GM19463 (cell line): ENCODE measurements around the gene KCTD7.
"Not testable (repeated sequence)": the region's sequence is repeated elsewhere in the genome, so short reads cannot be mapped to it uniquely, and the experiment has no call there.

Source experiments
- ATAC-seq: cut with Tn5 transposase; IDR thresholded peaks from one replicate; pipeline ENCODE4 v1.9.1; 2021; ENCODE audit warnings: mild to moderate bottlenecking, moderate library complexity; ENCODE audit not compliant: unreplicated experiment

Gene KCTD7

DNA sequence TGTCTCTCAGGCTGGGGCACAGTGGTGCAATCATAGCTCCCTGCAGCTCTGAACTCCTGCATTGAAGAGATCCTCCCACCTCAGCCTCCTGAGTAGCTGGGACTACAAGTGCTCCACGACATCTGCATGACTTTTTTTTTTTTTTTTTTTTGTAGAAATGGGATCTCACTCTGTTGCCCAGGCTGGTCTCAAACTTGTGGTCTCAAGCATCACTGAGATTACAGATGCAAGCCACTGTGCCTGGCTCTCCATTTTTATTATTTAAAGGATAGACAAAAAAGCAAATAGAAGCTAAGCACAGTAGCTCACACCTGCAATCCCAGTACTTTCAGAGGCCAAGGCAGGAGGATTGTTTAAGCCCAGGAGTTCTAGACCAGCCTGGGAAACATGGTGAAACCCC lies 13.0 kb upstream of the KCTD7 start:
- ATAC-seq = no peak

DNA sequence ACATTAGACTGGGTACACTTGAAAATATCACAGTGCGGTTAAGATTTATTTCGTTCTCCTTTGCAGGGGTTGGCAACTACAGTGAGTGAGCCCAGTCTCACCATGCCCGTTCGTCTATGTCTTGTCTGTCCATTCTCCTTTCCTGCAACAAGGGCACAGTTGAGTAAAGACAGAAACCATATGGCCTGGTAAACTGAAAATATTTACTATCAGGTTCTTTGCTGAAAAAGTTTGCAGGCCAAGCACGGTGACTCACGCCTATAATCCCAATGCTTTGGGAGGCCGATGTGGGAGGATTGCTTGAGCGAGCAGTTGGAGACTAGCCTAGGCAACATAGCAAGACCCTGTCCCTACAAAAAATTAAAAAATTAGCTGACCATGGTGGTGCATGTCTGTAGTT lies 11.4 kb upstream of the KCTD7 start:
- no peak for ATAC-seq

DNA sequence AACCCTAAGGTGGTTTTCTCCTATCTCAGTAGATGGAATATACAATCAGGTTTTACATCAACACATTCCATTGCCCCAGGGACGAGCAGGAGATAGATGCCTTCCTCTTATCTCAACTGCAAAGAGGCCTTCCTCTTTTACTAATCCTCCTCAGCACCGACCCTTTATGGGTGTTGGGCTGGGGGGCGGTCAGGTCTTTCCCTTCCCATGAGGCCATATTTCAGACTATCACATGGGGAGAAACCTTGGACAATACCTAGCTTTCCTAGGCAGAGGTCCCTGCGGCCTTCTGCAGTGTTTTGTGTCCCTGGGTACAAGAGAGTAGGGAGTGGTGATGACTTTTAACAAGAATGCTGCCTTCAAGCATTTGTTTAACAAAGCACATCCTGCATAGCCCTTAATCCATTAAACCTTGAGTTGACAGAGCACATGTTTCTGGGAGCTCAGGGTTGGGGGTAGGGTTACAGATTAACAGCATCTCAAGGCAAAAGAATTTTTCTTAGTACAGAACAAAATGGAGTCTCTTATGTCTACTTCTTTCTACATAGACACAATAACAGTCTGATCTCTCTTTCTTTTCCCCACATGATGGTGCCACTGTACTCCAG lies 9.2 kb upstream of the KCTD7 start:
- ATAC-seq = not testable (repeated sequence)

DNA sequence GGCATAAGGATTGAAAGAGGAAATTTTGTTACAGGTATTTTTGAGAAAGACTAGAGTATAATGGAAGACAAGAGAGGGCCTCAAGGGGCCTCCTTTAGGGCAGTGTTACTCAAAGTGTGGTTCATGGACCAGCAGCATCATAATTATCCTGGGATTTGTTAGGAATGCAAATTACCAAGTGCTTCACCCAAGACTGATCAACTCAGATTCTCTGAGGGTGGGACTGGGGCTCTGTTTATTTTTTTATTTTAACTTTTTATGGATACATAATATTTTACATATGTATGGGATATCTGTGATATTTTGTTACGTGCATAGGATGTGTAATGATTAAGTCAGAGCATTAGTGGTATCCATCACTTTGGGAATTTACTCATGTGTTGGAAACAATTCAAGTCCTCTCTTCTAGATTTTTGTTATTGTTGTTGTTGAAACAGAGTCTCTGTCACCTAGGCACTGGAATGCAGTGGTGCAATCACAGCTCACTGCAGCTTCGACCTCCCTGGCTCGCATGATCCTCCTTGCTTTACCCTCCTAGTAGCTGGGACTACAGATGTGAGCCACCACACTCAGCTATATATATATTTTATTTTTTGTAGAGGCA lies 2.2 kb upstream of the KCTD7 start:
- no peak for ATAC-seq

DNA sequence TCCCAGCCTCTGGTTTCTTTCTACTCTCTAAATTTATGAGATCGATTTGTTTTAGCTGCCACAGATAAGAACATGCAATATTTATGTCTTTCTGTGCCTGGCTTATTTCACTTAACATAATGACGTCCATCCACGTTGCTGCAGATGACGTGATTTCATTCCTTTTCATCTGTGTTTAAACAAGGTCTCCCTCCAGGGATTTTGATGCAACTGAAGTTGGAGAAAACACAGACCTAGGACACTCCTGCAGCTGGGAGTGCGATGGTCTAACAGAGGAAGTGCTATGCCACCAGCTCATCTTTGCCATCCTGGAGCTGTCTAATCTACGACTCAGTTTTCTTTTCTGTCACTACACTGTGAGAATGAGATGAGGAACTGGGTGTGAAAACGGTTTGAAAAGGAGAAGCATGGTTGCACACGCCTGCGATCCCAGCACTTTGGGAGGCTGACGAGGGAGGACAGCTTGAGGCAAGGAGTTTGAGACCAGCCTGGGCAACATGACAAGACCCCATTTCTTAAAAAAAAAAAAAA lies 1.5 kb upstream of the KCTD7 start:
- no peak for ATAC-seq

DNA sequence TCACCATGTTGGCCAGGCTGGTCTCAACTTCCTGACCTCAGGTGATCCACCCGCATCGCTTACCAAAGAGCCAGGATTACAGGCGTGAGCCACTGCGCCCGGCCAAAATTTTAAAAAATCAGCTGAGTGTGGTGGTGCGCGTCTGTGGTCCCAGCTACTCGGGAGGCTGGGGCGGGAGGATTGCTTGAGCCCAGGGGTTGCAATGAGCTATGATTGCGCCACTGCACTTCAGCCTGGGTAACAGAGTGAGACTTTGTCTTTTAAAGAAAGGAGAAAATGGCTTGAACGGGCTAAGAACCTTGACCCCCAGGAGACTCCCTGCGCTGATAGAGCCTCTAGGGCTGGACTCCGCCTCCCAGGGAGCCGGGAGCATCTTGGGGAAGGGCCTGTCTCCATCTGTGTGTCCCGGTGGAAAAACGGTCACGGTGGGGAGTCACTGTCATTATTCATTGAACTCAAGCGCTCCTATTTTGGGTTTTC lies 760 bp upstream of the KCTD7 start:
- ATAC-seq = peak; percentile 0

DNA sequence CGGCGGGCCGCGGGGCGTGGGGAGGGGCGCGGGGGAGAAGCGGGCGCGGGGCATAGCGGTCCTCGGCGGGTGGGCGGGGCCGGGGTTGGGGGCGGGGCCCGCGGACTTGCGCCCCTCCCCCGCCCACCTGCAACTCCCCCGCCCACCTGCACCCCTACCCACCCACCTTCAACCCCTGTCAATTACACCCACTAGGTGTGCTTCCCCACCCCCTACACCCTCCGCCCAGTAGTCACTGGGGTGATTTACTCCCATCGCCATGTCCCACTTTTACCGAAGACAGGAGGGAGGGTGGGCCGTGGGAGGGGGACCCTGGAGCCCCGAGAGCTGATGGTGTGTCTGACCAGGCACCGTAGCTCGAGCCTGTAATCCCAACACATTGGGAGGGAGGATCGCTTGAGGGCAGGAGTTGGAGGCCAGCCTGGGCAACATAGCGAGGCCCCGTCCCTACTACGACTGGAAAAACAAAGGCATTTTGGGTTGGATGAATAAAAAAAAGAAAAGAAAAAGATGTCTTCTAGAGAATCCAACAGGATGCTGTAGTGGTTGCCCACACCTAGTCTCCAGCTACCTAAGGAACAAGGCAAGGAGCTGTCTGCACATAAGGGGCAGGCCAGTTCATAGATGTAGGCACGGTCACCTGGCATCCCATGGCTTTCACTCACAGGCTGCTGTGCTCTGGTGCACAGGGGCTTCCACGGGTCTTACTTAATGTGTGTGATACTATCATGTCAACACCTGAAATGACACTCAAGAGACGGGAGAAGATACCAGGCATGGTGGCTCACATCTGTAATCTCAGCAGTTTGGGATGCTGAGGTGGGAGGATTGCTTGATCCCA lies 761 bp downstream of the KCTD7 start:
- peak; percentile 6 for ATAC-seq

DNA sequence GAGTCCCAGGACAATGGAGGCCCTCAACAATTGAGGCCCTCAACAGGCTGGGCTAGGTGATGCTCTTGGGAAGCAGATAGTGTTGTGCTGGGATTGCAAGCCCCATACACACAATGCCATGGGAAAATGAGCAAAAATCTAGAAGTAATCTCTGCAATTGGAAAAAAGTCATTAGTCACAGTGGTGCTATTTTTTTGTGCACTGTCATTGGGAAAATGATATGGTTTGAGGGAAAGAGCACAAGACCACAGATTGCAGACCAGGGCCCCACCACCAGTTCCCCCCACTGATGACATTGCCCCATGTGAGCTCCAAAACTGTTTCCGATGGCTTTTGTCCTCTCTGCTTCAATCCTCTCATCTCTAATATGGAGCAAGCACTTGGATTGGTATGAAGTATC lies 1.9 kb downstream of the KCTD7 start:
- ATAC-seq = no peak

DNA sequence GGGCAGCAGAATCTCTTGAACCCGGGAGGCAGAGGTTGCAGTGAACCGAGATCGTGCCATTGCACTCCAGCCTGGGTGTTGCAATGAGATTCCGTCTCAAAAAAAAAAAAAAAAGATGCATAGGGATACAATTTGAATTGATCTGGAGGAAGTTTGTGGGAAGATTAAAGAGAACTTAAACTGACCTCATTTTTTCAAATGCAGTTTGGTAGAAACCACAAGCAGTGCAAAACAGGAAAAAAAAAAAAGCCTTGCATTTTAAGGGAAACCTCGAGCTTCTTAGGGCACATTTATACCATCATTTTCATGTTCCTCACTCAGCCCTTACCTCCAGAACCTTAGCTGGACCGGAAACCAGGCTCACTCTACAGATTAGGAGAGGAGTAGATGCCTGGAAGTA lies 2.8 kb downstream of the KCTD7 start:
- no peak for ATAC-seq

DNA sequence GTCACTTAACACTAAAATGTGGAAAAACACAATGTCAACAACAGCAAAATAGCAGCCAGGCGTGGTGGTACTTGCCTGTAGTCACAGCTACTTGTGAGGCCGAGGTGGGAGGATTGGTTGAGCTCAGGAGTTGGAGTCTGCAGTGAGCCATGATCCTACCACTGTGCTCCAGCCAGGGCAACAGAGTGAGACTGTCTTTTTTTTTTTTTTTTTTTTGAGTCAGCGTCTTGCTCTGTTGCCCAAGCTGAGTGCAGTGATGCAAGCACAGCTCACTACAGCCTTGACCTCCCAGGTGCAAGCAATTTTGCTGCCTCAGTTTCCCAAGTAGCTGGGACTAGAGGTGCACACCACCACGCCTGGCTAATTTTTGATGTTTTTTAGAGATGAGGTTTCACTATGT lies 6.1 kb downstream of the KCTD7 start:
- ATAC-seq = no peak

DNA sequence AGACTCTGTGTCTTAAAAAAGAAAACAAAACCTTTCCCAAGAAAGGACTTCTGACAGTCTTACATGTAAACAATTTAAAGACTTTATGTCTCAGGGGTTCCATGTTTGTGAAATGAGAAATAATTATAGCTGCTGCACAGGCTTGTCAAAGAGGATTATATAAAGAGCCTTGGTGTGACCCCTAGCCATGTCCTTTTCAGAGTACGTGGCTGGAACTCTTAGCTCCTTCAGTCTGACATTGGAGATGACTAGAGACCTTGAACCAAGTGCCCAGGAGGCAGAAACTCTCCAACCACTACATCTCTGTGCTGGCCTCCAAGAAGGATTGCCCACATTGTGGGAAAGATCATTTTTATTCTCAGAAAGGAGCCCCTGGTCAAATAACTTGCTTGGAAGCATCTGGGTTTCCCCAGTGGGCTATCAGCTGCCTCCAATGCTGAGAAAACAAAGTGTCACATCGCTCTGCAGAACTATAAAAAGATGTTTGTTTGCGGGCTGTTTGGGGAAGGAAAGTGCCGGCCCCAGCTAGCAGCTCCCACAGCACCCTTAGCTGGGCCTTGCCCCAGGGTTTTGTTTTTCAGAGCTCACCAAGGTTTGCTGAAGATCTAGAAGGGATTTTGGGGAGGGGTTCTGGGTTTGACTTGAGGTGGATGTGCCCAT lies 6.8 kb downstream of the KCTD7 start:
- ATAC-seq = not testable (repeated sequence)

DNA sequence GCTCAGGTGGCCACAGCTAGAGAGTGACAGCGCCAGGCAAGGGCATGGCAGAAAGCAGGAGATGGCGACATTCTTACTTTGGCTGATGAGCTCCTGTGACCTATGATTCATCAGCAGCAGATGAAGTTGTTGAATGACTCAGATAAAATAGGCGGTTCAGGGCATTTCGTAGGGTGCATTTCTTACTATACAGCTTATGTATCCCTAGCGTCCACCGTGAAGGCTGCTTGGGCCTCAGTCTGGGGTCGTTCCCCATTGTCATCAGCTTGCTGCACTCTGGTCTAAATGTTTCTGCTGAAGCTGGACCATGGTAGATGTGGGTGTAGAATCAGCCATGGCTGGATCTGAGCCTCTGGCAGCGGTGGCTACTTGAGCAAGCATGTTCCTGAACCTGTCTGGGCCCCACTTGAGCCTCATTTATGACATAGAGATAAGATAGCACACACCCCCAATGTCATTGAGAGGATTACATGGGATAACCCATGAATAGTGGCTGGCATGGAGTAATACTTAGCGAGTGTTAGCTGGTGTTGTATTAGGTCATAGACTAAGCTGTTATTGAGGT lies 7.4 kb downstream of the KCTD7 start:
- not testable (repeated sequence) for ATAC-seq

DNA sequence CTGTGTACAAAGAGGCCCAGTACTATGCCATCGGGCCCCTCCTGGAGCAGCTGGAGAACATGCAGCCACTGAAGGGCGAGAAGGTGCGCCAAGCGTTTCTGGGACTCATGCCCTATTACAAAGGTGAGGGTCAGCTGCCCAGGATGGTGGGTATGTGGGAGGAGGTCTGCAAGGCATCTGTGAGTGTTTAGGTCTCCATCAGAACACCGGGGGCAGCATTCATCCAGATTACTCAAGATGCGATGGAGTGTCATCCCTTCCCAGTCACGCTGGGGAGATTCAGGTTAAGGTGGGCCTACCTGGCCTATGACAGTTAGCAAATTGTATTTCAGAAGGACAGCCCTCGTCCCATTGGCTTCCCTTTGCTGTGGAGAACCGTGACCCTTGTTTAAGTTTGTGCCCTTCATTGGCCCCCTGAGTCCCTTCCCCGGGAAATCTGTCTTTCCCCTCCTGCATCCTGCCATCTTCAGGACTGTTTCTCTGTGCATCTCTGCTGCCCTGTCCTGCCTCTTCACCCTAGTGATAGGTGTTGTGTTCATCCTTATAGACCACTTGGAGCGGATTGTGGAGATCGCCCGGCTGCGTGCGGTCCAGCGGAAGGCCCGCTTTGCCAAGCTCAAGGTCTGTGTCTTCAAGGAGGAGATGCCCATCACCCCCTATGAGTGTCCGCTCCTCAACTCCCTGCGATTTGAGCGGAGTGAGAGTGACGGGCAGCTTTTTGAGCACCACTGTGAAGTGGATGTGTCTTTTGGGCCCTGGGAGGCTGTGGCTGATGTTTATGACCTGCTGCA lies 9.8 kb downstream of the KCTD7 start:
- ATAC-seq = no peak

DNA sequence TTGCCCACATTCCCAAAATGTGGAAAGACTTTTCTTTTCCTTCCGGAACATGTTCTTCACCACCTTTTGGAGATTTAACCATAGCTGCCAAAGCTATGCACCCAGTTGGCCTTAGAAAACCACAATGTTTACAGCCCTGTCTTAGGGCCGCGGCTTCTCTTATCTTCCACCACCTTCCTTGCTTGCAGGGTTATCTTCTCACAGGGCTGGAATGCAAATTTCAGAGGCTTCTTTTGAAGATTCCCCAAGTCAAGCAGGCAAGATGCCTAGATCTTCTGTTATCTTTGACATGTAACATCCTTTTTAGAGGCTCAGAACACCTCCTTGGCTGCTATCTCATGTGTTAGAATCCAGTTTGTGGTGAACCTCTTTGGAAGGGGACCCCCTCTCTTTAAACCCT lies 11.1 kb downstream of the KCTD7 start:
- ATAC-seq = no peak

DNA sequence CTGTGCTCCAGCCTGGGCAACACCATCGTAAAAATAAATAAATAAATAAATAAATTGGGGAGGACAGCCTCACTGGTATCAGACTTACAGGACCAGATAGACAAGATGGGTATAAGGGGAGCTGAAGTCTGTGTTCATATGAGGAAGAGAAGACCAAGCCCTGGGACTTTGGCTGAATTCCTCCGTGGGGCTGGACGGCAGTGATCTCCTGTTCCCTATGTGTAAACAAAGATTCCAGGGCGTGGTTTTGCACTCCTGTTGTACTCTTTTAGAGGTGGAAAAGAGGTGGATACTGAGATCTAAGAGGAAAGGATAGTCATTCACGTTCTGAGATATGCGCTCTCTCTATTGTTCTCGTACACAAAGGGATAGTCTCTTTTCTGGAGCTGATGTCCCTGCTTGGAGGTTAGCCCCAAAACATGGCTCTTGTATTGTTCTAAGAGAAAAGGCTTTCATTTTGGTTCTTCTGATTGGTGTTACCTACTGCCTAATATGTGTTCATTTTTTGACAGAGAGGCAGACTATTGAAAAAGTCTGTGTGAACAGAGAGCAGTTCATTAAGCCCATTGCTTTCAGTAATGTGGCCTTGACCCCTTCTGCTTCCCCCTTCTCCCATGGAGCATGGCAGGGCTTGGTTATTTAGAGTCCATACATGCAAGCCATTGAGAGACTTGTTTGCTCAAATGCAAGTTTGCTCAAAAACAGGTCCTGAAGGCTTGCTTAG lies 12.3 kb downstream of the KCTD7 start:
- ATAC-seq = no peak

DNA sequence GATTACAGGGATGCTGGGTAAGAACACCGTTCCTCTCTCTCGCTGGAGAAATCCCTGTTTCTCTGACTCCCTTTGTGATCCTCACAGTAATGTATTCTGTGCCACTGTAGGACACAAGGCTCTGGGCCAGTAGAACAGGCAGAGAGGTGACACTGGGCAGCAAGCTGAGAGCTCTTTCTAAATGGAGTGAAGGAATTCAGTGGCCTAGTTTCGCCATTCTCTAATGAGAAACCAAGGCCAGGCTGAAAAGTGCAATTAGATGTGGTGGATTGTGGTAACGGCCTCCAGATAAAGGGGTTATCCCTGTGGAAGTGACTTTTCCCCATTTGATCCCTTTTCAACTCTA lies 12.8 kb downstream of the KCTD7 start:
- ATAC-seq = no peak

DNA sequence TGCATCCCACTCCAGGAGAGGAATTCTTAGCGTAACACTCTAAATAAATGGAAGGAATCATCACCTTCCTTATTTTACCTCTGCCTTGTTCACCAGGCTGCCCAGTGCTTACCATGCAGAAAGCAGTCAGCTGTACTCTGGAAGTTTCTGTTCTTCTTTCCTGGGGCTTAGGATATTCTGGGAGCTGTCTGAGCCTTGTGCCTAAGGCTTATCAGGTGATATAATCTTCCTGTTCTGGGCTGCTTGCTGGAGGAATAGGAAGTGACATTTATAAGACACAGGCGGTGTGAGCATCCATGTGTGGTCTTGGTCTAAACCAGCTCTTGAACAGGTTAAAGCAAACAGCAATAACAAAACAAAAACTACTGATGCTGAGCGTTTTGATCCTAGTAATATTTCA lies 13.5 kb downstream of the KCTD7 start:
- no peak for ATAC-seq

DNA sequence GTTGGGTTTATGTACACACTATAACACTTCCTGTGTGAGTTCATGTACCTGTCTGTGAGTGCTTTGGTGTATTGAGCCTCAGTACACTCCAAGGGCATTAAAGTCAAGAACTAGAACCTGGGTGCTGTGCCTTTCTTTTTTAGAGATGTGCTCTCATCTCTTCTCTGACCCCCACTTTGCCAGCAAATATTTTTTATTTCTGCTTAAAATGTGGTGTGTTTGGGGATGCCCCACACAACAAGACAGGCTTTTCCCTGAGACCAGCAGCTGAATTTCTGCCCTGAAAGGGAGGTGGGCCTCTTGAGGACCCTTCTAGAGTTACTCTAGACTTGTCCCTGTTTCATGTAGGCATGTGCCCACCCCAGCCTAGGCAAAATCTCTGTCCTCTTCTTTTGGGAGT lies 14.3 kb downstream of the KCTD7 start:
- ATAC-seq = no peak

DNA sequence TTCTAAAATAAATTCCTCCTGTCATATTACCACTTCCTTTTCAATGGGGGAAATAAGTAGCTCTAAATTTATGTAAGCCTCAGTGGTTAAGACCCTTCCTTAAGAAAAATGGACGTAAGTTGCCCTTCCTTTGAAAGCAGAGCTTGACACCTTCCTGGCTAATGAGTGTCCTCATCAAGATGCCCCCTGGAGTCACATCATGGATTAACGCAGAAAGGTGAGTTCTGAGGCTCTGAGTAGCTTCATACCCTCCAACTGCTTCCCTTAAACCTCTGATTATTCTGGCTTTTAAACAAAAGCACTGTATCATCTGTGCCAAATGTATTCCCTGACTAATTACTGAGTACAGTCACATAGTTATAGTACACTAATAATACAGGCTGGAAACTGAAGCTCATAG lies 14.7 kb downstream of the KCTD7 start:
- no peak for ATAC-seq

DNA sequence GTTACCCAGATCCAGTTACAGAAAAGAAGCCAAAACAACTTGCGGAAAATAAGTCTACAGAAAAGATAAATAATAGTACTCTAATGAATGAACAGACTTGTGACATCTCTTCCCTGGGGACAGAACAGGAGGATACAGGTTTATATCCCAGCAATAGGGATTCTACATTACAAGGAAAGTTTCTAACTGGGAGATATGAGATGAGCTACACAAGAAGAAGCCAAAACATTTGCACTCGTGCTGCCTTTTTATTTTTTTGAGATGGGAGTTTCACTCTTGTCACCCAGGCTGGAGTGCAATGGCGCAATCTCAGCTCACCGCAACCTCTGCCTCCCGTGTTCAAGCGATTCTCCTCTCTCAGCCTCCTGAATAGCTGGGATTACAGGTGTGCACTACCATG lies 22.3 kb downstream of the KCTD7 start:
- ATAC-seq = not testable (repeated sequence)
